Adrenal gland (tissue), 5 donors: ENCODE measurements around the gene MOV10.

Source experiments
- CTCF ChIP-seq, 6 experiments: fragments of 450-650 bp in 4 of 6; fragments of 200-600 bp in 2 of 6; sonication (generic) in 1 of 6; IDR thresholded peaks; 1 replicate in 5 of 6; 2 replicates in 1 of 6; pipeline versions ENCODE4 v1.5.1 to v1.8.0; 2016 to 2021; ENCODE audit warnings: antibody characterized with exemption in 6 of 6, mild to moderate bottlenecking in 2 of 6, moderate library complexity in 1 of 6
- POLR2A ChIP-seq, 2 donors: fragments of 450-650 bp; IDR thresholded peaks; one replicate each; pipeline ENCODE4 v1.6.1; 2017; ENCODE audit warnings: antibody characterized with exemption in 2 of 2, mild to moderate bottlenecking in 2 of 2, moderate library complexity in 1 of 2
- donor health status: DM: no; HTN: no; CAD: no.

GRCh38 chr1:112688781-112689193 lies 14.3 kb downstream of the MOV10 start:
- no peak for TF ChIP-seq CTCF (IDR thresholded peaks at IDR 0.05)
- no peak for TF ChIP-seq POLR2A (IDR thresholded peaks at IDR 0.05)
